Body of pancreas (tissue), 4 donors: ENCODE measurements around the gene MIF4GD. TPM values are rescaled to one million over a fixed set of nuclear protein-coding genes. Genes with fewer than 3 reads are reported as not detected.

ENCODE experiments used
- ATAC-seq: fragments of 150-250 bp; one replicate; pipeline ENCODE4 v1.9.1; 2016
- DNase-seq, 4 donors: peaks; one replicate each; pipeline ENCODE4 v3.0.0-alpha.2; 2019
- H3K27ac ChIP-seq, 4 donors: fragments of 200-600 bp; sonication (generic); 1 replicate in 3 of 4; 2 replicates in 1 of 4; pipeline versions ENCODE4 v1.5.1 to v1.6.1; 2016 to 2019; ENCODE audit warnings: mild to moderate bottlenecking in 1 of 4, mixed read lengths in 1 of 4, moderate library complexity in 1 of 4
- H3K27me3 ChIP-seq, 2 donors: fragments of 200-600 bp; sonication (generic); one replicate each; pipeline ENCODE4 v1.6.0; 2016; ENCODE audit warnings: mild to moderate bottlenecking in 1 of 2
- H3K36me3 ChIP-seq, 2 donors: fragments of 200-600 bp; sonication (generic); replicated peaks in 1 of 2; 2 replicates each; pipeline ENCODE4 v1.5.1; 2016; ENCODE audit warnings: low read depth in 2 of 2; ENCODE audit not compliant: insufficient read depth in 1 of 2
- H3K4me1 ChIP-seq: fragments of 200-600 bp; sonication (generic); one replicate; pipeline ENCODE4 v1.6.0; 2016
- H3K4me3 ChIP-seq, 2 donors: fragments of 200-600 bp; sonication (generic); 1 replicate in 1 of 2; 2 replicates in 1 of 2; pipeline ENCODE4 v1.5.1; 2016 to 2019
- H3K9me3 ChIP-seq, 3 donors: fragments of 200-600 bp; sonication (generic); 1 replicate in 2 of 3; 2 replicates in 1 of 3; pipeline ENCODE4 v1.5.1; 2016
- POLR2A ChIP-seq, 3 donors: fragments of 450-650 bp; IDR thresholded peaks; one replicate each; pipeline ENCODE4 v1.6.1; 2016; ENCODE audit warnings: antibody characterized with exemption in 3 of 3, mild to moderate bottlenecking in 2 of 3
- WGBS, 2 donors: methylation state at CpG; one replicate each; pipeline ENCODE4 v1.1.5; 2017; 5-methylcytosine and 5-hydroxymethylcytosine counted together
- intact Hi-C: fragments of 100-400 bp; cut with DNase I; formaldehyde crosslinking; loops from one replicate; pipeline ENCODE4 v1.15.1; 2023
- total RNA-seq, 2 donors: library from RNA; depleted of rRNA; stranded (reverse); fragments of >200 nt; gene quantifications; one replicate each; pipeline ENCODE4 v1.1.0, GENCODE V29; 2016
- TF ChIP-seq, protein P1 (sequence below), 7 experiments: fragments of 450-650 bp in 4 of 7; fragments of 200-600 bp in 3 of 7; sonication (generic) in 3 of 7; IDR thresholded peaks; one replicate each; pipeline ENCODE4 v1.5.1; 2016 to 2019; ENCODE audit warnings: antibody characterized with exemption in 7 of 7

The MIF4GD gene
- total RNA-seq, 2 donors from 2014 or later, result 20.5 to 26.4 TPM

DNA sequence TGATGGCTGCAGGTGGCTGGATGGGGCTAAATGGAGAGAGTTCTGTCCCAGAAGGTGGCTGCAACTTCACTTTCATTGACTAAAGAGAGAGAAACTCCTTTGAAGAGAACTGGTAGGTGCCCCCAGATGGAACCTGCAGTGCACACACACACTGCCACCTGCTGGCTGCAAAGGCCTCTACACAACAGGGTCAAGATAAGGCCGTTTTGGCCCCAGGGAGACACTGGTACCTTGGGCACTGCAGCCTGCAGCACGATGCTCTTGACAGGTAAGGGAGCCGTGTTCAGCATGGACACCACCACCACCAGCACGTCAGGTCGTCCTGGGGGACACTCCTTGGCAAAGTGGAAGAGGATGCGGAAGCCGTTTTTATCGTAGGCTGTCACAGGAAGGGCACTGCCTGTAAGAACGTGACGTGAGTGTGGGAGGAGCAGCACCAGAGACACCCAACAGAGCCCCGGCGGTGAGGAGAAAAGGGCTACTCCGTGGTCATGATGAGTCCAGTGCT, 32.3 kb downstream of the MIF4GD start:
- ATAC-seq, result peak; percentile 77
- peak; percentile 64 to 68 (median 66) for DNase-seq

DNA sequence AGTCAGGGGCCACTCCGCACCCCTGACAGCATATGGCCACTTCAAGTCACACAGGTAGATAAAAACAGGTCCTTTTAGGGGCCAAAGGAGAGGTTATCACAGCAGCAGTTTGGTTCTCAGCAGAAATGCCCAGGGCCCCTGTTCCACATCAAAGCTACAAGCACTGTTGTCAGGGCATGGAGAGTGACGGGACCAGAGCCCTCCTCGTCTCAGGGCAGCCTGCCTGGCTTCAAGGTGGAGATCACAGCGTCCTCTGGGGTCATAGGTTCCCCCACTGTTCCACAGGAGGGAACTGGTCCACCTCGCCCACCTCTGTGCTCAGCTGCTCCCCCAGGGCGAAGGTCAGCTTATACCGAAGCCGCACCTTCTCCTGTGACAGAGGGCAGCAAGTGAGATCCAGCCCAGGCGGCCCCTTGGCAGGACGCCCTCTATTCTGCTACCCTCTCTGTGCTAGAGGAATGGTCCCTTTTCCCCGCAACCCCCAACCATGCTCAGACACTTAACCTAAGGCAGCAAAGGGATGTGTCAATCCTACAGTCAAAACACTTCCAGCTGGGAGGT, 32.9 kb downstream of the MIF4GD start:
- H3K4me1 ChIP-seq, result no peaks in the 10 kb centered on the region
- H3K27me3 ChIP-seq, result no peaks in the 10 kb centered on the region
- H3K27ac ChIP-seq, result peak overlapping the region in 1 of 4 donors; percentile 9
- H3K36me3 ChIP-seq, result peaks cover 12 to 44% of the 10 kb centered on the region in 2 donors
- TF ChIP-seq, protein P1, sequence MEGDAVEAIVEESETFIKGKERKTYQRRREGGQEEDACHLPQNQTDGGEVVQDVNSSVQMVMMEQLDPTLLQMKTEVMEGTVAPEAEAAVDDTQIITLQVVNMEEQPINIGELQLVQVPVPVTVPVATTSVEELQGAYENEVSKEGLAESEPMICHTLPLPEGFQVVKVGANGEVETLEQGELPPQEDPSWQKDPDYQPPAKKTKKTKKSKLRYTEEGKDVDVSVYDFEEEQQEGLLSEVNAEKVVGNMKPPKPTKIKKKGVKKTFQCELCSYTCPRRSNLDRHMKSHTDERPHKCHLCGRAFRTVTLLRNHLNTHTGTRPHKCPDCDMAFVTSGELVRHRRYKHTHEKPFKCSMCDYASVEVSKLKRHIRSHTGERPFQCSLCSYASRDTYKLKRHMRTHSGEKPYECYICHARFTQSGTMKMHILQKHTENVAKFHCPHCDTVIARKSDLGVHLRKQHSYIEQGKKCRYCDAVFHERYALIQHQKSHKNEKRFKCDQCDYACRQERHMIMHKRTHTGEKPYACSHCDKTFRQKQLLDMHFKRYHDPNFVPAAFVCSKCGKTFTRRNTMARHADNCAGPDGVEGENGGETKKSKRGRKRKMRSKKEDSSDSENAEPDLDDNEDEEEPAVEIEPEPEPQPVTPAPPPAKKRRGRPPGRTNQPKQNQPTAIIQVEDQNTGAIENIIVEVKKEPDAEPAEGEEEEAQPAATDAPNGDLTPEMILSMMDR (IDR thresholded peaks at IDR 0.05), result no peak
- TF ChIP-seq POLR2A (IDR thresholded peaks at IDR 0.05), result no peak
- intact Hi-C loops, result no loop called here
- WGBS, 2 donors, result 73% methylated on average over 11 of the region's 11 CpGs; no CpG with 5 or more reads in 1 of the 2 donors
- no peak overlapping the region for H3K4me3 ChIP-seq
- ATAC-seq (no peak), DNase-seq (no peak)
- no peaks in the 10 kb centered on the region for H3K9me3 ChIP-seq

More for the DNA sequence above, 32.3 kb downstream of the MIF4GD start:
- Histone ChIP-seq H3K4me1 (no peaks in the 10 kb centered on the region), H3K27ac (peak overlapping the region in 1 of 4 donors; percentile 9), H3K27me3 (no peaks in the 10 kb centered on the region), H3K9me3 (no peaks in the 10 kb centered on the region), H3K4me3 (no peak overlapping the region), H3K36me3 (peaks cover 12 to 49% of the 10 kb centered on the region in 2 donors)
- intact Hi-C loops, result no loop called here
- 54 to 69% methylated on average over 12 to 13 of the region's 13 CpGs for WGBS, 2 donors
- TF ChIP-seq, protein P1 (IDR thresholded peaks at IDR 0.05), result peak; percentile 65 to 76 (median 71)
- TF ChIP-seq POLR2A (IDR thresholded peaks at IDR 0.05), result no peak

DNA sequence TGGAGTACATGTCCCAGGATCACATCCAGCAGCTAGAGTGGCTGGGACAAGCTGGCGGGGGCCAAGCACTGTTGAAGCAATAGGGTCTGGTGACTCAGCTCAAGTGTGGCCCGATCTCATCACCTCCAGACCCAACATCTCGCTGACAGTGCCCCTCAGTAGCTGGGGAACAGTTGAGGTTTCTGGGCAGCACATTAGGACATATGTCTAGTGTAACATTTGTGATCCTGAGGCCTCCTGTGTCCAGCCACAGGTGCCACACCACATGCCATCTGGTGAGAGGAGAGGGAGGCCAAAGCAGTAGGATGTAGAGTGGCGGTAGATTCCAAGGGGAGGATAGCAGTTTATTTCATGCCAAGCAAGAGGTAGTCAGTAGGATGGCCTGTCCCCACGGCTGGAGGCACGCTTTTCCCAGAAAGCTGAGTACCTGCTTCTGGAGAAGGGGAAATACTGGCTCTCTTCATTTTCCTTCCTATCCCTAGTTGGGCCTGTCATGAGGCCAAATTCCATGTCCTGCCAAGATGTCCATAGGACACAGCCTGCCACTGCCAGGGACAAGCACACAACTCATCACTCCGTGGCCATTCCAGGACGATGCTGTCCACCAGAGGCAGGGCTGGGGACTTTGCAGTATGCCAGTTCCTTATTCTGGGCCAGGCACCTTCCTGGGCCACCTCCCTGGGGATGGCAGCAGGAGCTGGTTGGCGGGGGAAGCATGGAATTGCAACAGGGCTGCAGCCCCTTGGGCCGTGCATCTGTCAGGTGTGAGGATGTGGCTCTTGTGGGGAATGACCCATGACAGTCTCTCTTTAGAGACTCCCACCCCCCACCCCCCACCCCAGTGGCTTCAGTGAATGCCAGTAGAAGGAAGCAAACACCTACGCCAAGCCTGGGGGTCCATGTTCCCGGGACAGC, 33.7 kb downstream of the MIF4GD start:
- no peak for DNase-seq
- Histone ChIP-seq H3K4me1 (no peaks in the 10 kb centered on the region), H3K27ac (no peak overlapping the region), H3K9me3 (no peaks in the 10 kb centered on the region), H3K4me3 (no peak overlapping the region), H3K27me3 (no peaks in the 10 kb centered on the region), H3K36me3 (peaks cover 17 to 44% of the 10 kb centered on the region in 2 donors)
- intact Hi-C loops, result no loop called here
- TF ChIP-seq POLR2A (IDR thresholded peaks at IDR 0.05), result no peak
- TF ChIP-seq, protein P1 (IDR thresholded peaks at IDR 0.05), result no peak
- 86 to 97% methylated on average over 5 to 12 of the region's 12 CpGs for WGBS, 2 donors
- ATAC-seq, result no peak

DNA sequence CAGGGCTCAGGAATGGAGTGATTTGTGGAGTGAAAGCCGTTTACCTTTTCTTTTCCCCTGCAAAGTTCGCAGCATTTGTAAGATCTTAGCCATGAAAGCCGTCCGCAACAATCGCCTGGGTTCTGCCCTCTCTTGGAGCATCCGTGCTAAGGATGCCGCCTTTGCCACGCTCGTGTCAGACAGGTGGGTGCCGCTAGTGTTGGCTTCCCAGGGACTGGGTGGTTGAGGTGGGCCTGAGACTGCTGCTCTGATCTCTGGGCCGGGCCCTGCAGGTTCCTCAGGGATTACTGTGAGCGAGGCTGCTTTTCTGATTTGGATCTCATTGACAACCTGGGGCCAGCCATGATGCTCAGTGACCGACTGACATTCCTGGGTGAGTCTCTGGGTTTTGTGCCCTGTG, 38.2 kb downstream of the MIF4GD start:
- DNase-seq (no peak), ATAC-seq (no peak)
- H3K27ac ChIP-seq, result no peak overlapping the region
- intact Hi-C loops, result no loop called here
- WGBS, 2 donors, result 96 to 97% methylated on average over 10 to 13 of the region's 13 CpGs
- H3K36me3 ChIP-seq, result peaks cover 14 to 33% of the 10 kb centered on the region in 2 donors
- H3K27me3 ChIP-seq, result no peaks in the 10 kb centered on the region
- no peaks in the 10 kb centered on the region for H3K9me3 ChIP-seq
- TF ChIP-seq, protein P1 (IDR thresholded peaks at IDR 0.05), result no peak
- TF ChIP-seq POLR2A (IDR thresholded peaks at IDR 0.05), result no peak
- H3K4me1 ChIP-seq, result peaks cover 8% of the 10 kb centered on the region
- H3K4me3 ChIP-seq, result no peak overlapping the region
